HT1080 (cell line): ENCODE results near the gene VIT. TPM values are rescaled to one million over a fixed set of nuclear protein-coding genes. Genes with fewer than 3 reads are reported as not detected.

ENCODE experiments used
- DNase-seq: peaks from one replicate; pipeline ENCODE4 v3.0.0-alpha.2; 2015; ENCODE audit warnings: low read depth
- total RNA-seq: library from RNA; depleted of rRNA; stranded (reverse); fragments of >200 nt; shearing (Covaris generic); gene quantifications from 2 replicates; pipeline ENCODE4 v1.2.3, GENCODE V29; 2014

VIT gene
- total RNA-seq, 1 experiment from 2014 or later: not detected

DNA sequence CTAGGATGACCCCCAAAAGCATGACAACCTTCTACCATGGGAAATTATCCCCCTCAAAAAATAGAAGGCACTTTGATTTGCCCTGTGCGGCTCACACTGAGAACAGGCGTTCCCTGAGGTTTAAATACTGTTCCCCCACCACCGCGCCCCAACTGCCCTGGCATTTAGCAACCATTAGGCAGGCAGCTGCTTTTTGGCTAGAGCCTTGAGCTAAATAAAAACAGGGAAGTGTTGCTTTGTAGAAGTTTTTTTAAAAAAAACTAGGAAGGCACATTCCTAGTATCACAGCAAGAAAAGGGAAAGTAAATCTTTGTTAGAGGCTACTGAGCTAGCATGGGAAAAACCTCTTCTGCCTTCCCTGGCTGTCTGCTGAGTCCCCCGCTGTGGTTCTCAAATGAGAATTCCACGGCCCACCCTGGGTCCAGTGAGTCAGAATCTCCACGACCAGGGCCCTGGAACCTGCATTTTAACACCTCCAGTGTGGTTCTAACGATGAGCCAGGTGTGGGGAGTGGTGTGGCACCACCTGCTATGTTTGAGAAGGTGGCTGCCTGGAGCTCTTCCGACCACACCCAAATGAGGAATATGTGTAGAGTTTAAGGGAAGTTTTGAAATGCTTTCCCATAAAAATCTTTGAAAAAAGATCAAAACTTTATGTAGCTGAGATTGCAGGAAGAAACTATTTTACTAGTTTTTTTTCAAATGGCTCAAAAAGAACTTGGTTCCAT is 66.4 kb downstream of the VIT start:
- DNase-seq: no peak

DNA sequence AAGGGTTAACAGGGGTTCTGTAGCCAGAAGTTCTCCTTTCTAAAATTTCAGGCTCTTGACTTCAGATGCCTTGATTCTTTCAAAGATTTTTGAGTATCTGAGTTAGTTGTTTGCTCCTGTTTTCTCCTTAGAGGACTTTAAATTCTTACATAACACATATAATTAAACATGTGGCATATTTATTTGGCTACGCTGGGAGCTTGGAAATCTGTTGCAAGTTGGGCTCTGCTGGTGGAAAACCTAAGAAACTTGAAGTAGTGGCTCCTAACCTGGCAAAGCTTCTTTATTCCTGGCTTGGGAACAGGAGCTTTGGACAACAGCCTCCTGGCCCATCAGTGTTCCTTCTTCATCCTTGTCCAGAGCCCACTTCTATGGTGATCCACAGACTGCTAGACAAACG is 72.6 kb downstream of the VIT start:
- DNase-seq: no peak

DNA sequence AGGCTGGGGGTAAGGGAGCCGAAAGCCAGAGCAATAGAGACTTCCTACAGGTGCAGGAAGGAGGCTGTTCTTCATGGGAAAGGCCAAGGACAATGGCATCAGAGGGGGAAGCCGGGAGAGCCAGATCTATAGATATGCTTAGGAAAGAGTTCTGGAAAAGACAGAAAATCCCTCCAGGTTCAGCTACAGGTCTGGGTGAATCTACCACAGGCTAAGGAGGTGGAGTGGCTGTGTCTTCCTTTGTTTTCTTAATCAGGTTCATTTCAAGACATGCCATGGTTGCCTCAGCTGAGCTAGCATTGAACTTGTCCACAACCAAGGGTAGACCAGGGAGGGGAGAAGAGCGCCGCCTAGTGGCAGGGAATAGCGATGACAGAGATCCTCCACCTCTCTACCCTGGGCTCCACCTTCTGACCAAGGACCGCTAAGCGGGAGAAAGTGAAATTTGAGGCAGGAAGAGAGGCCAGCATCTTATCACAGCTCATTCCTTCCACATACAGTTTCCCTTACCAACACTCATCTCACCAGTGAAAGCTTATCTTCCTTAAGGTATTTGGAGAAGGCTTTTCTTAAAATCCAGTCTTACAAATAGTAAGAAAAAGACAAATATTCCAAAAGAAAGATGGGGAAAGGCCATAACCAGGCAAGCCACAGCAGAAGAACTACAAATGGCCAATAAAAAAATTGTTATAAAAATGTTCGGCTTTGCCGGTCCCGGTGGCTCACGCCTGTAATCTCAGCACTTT is 74.2 kb downstream of the VIT start:
- peak; percentile 60 for DNase-seq

DNA sequence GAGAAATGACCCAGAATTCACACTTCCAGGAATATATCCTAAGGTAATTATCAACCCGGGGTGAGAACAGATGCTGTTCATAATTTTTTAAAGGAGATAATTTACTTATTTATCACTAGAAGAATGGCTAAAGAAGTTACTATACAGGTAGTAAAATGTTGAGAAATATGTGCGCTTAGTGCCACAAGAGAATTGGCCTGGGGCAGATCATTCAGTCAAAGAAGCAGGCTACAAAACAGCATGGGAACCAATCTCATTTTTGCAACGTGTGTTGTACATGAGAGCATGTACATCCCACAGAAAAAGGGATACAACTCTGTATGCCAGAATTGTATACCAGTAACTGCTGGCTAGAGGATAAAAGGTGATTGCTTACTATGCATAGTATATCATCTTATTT is 75.2 kb downstream of the VIT start:
- DNase-seq: no peak

DNA sequence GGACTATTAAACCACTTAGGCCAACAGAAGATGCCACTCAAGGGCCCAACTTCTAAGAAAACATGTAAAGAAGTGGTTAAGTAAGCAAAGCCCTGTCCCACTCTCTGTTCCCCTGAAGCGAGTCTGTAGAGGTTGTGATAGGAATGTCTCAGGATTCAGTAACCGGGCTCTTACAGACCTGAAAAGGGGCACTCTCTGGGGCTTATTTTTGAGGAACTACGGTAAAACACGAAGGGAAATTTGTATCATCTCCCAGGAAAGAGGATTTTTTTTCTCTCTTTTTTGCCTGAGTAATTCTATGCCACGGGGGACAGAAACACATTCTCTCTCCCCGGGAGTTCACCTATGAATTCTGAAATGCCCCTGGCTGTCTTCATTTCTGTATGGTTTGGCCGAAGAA is 77.4 kb downstream of the VIT start:
- DNase-seq: no peak

DNA sequence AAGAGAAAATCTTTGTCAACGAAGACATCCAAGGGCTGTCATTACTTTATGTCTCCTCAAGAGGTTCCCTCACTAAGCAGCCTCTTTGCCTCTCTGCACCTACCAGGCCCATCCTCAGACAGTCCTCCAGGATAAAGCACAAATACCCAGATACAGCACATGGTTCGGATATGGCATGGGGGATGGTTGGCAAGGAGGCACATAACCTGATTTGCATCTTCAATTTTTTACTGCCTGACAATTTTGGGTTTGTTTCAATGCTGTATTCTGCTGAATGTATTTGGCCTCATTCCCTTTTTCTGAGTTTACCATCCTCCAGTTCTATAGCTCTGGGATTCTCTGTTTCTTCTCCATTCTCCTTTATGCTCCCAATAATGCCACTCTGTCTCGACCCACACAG is 78.8 kb downstream of the VIT start:
- DNase-seq: no peak

DNA sequence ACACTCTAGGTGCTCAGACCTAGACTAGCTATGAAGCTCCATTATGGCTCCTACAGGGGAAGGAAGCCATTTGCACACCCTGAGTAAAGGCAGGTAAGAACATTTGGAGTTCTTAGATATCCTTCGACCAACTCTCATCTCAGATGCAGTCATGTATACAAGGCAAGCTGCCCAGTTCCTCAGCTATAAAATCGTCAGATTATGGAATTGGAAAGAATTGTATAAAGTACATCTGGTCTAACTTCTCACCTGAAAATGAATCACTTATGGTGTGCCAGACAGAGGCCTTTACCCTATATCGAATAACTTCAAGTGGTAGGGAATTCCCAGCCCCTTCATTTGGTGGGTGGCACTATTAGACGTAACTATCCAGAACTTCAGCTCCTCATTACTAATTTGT is 79.3 kb downstream of the VIT start:
- no peak for DNase-seq

DNA sequence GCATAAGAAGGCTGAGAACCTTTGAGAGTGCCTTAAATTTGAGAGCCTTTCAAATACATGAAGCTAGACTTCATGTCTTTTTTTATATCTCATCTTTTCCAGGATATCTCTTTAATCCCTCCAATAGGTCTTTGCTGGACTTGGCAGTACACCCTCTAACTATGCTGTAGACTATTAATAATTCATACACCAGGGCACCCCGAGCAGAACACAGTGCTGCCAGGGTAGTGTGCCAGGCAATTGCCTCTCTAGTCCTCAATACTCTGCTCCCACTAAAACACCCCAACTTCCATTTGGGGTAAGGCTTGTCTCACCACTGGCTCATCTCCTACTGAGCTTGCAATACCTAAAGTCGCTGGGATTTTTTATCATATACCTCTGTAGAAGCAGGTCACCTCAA is 80.8 kb downstream of the VIT start:
- DNase-seq: no peak

DNA sequence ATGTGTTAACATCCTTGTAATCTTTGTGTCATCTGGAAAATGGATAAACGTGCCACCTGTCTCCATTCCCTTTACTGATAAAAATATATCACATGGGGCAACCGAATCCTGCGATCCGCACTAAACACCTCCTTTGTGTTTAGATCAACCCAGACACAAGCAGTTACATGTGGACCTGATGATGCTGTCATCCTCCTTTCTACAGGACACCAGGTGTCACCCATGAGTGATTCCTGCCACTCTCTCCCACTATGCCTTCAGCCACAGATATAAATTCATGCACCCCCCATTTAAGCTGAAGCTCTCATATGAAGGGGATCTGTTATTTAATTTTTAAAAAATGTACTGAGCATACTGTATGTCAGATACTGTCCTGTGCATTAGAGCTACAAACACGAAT is 81.3 kb downstream of the VIT start:
- no peak for DNase-seq

DNA sequence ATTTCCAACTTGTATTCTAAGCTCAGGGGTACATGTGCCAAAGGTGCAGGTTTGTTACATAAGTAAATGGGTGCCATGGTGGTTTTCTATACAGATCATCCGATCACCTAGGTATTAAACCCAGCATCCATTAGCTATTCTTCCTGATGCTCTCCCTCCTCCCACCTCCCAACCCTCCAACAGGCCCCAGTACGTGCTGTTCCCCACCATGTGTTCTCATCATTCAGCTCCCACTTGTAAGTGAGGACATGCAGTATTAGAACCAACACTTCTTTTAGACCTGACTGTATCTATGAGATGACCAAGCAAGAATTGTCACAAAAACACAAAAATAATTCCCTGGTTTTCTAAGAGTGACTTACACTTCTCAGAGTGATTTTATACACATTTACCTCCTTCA is 83.0 kb downstream of the VIT start:
- no peak for DNase-seq

DNA sequence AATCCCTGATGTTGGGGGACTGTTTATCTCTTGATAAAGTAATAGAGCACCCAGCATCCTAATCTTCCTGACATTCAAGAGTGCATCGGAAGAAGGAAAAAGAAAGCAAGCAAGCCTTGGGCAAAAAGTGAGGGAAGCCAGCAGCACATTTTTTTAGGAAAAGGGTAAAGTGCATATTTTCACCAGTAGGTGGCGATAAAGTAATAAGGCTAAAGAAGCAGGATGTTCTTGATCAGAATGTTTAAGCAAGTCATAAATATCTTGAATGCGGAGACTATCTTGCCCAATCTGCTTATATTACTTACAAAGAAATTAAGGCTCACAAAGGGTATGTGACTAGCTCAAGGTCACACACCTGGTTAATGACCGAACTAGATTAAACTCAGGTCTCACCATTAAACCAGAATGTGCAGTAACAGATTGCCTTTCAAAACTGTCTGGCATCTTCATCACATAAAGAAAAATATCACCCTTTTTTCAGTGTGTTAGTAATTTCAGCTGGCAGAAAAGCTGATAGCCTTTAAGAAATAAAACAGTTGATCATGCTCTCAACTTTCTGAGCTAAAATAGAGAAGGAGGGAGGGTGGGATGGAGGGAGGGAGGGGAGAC is 83.8 kb downstream of the VIT start:
- peak; percentile 79 for DNase-seq

DNA sequence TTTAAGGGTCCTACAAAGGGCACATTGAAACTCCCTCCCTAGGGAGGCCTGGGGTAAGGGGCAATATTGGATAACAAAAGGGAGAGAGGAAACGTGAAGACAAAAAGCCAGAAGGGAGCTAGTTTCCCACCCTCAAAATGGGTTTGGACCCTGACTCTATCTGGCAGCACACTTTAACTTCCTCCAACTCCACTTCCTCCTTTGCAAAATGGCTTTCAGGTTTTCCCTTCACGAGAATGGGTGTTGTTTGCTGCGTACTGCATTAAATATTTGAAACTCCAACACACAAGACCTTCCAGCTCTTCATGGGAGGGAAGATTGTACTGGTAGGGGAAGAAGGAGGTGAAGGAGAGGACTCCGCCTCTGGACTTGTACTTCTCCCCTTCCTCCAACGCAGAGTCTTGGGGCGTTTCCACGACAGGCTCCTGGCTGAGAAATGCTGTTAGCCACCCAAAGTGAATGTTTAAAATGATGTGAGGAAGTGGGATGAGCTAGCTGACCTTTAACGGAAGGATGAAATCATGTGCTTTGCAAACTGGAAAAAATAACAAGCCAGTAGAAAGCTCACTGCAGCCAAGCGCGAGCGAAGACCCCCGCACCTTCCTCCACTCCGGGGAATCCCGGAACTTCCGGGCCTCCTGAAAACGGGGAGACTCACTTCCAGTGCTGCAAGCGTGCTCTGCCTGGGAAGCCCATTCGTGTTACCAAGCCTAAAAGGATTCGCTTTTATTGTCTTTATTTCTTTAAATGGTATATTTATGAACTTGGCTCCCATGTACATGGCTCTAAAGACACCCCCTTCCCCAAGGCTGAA is 85.6 kb downstream of the VIT start:
- DNase-seq: no peak

DNA sequence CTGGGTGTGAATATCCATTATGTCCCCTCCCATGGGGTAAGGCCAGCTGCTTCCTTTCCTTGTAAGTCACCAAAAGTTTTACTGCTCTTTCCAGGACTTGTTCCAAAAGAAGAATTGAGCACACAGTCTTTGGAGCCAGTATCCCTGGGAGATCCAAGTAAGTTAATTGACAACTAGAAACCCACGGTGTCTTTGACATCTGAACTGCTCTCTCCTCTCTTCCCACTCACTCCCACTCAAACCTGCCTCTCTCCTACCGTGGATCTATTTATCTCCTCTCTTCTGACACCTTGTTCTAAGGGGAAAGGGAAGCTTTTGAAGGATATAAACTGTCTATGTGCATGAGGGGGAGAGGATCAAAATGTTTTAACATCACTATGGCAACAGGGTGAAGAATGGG is 86.7 kb downstream of the VIT start:
- no peak for DNase-seq

DNA sequence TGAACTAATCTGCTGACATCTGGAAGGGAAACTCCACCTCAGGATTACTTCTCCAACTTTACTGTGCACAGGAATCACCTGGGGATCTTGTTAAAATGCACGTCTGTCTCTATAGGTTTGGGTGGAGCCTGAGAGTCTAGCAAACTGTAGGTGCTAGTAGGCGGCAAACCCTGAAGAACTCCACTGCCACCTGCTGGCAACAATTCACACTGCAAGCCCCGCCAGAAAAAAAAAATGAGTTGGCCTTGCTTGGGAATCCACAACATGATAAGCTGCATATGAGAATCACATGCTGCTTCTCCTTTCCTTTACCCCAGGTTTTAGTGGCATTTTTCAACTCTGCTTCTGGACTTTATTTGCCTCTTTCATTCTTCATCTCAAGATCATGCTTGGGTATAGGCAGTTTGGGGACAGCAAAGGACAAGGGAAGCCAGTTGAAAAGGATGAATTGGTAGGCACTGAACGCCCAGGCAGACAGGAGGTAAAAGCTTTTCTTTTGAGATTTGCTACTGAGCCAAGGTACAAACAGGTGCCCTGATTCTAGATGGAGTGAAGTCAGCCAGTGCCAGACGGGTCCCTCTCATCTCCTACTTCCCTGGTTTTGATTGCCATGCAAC is 88.8 kb downstream of the VIT start:
- peak; percentile 86 for DNase-seq

DNA sequence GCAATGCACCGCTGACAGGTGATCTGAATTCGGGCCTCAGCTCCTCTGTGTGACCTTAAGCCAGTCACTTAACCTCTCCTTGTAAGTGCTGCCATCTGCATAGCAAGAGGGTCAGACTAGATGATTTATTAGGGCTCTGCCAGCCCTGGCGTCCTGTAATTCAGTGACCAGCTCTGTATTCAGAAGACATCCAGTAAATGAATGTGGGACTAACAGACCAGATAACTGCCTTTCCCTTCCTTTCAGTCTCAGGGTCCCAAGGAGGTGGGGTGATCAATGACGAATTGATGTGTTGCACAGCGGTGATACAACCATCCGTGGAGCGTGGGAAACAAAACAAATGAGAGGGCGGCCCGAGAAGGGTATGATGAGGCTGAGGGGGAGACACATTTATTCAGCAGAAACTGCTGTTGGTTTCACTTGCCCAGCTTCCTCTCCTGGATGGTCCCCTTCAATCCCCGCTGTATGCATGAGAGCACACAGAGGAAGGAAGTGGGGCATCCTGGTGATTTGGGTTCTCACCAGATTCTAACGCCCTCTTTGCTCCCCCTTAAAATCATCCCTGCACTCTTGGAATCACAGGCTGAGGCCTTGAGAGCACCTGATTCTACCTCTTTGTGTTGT is 92.8 kb downstream of the VIT start:
- no peak for DNase-seq

DNA sequence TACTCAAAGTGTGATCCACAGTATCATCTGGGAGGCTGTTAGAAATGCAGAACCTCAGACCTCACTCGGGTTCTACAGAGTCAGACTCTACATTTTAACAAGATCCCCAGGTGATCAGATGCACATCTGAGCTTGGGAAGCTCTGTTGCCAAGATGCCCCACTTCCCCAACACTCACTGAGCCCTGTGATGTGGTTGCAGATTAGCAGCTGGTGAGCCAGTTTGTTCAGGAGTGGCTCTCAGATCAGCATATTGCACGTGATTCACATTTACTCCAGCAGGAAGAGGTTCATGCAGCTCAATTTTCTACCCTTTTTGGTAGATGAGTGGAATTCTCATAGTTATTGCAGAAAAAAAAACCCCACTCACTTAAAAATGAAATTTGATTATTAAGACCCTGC is 96.4 kb downstream of the VIT start:
- no peak for DNase-seq

DNA sequence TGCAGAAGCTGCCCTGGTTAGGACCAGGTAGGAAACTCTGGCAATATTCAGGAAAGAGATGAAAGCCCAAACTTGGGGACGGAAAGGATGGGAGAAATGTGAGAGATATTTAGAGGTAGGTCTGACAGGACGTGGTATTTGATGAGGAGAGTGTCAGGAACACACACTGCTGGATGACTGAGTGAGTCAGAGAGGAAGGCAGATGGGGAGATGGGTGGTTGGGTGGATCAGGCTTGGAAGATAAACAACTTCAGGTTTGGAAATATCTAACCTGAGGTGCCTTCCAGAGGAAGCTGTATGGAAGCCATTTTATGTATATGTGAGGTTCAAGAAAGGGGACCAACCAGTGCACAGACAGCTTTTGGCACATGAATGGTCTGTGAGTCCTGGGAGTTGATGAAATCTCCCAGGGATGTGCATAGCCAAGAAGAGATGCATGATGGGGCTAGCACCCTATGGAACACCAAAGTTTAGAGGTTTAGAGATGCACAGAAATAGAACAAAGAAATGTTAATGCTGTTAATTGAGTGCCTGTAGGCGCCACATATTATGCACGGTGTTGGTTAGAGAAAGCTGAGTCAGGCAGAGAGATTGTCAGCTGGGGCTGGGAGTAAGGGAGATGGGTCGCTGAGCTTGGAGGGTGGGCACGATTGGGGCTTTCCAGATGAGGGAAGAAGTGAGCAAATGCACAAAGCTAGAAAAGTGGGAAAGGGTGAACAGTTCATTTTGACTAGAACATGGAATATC is 101.0 kb downstream of the VIT start:
- peak; percentile 60 for DNase-seq

DNA sequence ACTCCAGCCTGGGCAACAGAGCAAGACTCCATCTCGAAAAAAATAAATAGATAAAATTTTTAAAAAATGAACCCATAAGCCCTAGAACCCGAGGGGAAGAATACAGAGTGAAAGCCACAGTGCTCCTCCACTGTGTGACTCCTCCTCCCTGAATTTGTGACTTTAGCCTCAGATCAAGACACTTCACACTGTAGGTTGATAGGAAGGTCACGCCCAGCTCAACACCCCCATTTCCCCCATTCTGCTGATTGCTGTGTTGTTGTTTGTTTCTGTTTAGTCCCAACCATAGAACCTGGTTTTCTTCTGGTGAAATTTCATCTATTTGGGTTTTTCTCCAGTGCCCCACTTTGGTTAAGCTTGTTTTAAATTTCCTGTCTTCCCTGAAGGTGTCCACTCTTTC is 102.2 kb downstream of the VIT start:
- no peak for DNase-seq

DNA sequence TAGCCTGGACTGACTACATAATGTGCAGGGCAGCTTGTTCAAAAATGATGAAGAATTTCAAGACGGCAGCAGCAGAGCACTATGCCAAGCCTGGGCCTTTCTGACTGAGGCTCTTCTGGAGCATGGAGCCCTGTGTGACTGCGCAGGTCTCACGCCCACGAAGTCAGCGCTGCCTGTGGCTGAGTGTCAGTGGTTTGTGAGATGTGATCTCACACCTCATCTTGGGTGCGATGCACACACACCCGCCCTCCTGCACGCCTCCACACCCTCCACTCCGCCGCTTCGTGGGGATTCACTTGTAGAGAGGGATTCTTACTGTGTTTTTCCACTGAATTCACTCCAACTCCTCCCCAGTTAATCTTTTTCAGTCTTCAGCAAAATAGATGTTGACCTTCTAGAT is 103.9 kb downstream of the VIT start:
- no peak for DNase-seq

DNA sequence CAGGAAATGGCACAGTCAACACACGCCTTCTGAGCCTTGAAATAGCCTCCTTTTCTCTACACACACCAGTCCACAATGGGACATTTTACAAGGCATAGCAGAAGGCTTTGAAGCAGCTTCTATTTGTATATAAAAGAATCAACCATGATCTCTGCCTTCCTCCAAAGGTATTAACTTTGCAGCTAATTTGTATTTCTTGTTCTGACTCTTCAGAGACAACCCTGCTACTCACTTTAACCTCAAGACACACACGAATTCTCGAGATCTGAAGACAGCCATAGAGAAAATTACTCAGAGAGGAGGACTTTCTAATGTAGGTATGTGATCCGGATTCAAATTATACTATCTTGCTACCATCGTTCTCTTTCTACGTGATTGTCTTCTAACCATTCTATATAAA is 104.6 kb downstream of the VIT start:
- no peak for DNase-seq
